ENCODE data around the gene CLEC2L. TPM values are rescaled to one million over a fixed set of nuclear protein-coding genes. Genes with fewer than 3 reads are reported as not detected.

CLEC2L gene
- total RNA-seq, 6 donors from 2014 or later = not detected

GRCh38 chr7:139583826-139584553, 60.5 kb downstream of the CLEC2L start:
- no peak for ATAC-seq (ENCODE audit: low FRiP score in 2 of 2)
- peaks cover 0 to 4% (median 0%) of the 10 kb centered on the region in 4 donors for H3K4me1 ChIP-seq
- no peaks in the 10 kb centered on the region for H3K9me3 ChIP-seq
- no peak for TF ChIP-seq EP300 (IDR thresholded peaks at IDR 0.05)
- no peaks in the 10 kb centered on the region for H3K27me3 ChIP-seq
- no peak overlapping the region for H3K27ac ChIP-seq
- WGBS, 2 donors = 93 to 94% methylated on average over 14 to 15 of the region's 15 CpGs
- no peak overlapping the region for H3K4me3 ChIP-seq
- peaks cover 21 to 99% (median 71%) of the 10 kb centered on the region in 4 donors for H3K36me3 ChIP-seq
- DNase-seq = no peak

DNA sequence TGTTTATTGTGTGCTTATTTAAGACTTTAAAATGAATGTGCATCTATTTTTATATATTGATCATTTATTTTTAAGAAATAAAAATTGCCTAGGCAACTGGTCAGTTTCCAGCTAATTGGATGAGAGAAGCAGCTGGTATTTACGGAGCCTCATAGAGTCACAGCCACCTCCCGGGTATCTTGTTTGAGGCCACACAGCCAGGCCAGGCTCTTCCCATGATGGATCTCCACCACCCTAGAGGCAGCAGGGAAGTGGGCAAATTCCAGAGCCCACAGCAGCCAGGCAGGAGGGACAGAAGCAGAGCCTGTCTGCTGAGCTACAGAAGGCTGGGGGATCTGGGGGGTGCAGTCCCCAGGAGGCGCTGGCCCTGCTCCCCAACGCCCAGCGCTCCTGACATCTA, 61.6 kb downstream of the CLEC2L start:
- no peak overlapping the region for H3K27ac ChIP-seq
- H3K4me1 ChIP-seq = peaks cover 0 to 4% (median 0%) of the 10 kb centered on the region in 4 donors
- no peak for ATAC-seq (ENCODE audit: low FRiP score in 2 of 2)
- H3K4me3 ChIP-seq = no peak overlapping the region
- no peak for DNase-seq
- H3K27me3 ChIP-seq = no peaks in the 10 kb centered on the region
- no peaks in the 10 kb centered on the region for H3K9me3 ChIP-seq
- peaks cover 21 to 99% (median 66%) of the 10 kb centered on the region in 4 donors for H3K36me3 ChIP-seq
- WGBS, 2 donors = 75 to 77% methylated on average over 5 of the region's 5 CpGs
- TF ChIP-seq EP300 (IDR thresholded peaks at IDR 0.05) (no peak), POLR2A (IDR thresholded peaks at IDR 0.05) (no peak), POLR2AphosphoS5 (IDR thresholded peaks at IDR 0.05) (no peak)
- TF ChIP-seq, protein P1, sequence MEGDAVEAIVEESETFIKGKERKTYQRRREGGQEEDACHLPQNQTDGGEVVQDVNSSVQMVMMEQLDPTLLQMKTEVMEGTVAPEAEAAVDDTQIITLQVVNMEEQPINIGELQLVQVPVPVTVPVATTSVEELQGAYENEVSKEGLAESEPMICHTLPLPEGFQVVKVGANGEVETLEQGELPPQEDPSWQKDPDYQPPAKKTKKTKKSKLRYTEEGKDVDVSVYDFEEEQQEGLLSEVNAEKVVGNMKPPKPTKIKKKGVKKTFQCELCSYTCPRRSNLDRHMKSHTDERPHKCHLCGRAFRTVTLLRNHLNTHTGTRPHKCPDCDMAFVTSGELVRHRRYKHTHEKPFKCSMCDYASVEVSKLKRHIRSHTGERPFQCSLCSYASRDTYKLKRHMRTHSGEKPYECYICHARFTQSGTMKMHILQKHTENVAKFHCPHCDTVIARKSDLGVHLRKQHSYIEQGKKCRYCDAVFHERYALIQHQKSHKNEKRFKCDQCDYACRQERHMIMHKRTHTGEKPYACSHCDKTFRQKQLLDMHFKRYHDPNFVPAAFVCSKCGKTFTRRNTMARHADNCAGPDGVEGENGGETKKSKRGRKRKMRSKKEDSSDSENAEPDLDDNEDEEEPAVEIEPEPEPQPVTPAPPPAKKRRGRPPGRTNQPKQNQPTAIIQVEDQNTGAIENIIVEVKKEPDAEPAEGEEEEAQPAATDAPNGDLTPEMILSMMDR (IDR thresholded peaks at IDR 0.05) = no peak

- WGBS, 2 donors = 93 to 95% methylated on average over 3 of the region's 3 CpGs
- Histone ChIP-seq H3K36me3 (peaks cover 21 to 99% (median 65%) of the 10 kb centered on the region in 4 donors), H3K27ac (no peak overlapping the region), H3K4me3 (no peak overlapping the region), H3K4me1 (peaks cover 0 to 4% (median 0%) of the 10 kb centered on the region in 4 donors), H3K9me3 (no peaks in the 10 kb centered on the region), H3K27me3 (no peaks in the 10 kb centered on the region)
- TF ChIP-seq POLR2AphosphoS5 (IDR thresholded peaks at IDR 0.05) = no peak
- no peak for TF ChIP-seq EP300 (IDR thresholded peaks at IDR 0.05)
- TF ChIP-seq POLR2A (IDR thresholded peaks at IDR 0.05) = no peak
- TF ChIP-seq, protein P1 (IDR thresholded peaks at IDR 0.05) = no peak
- DNase-seq (no peak), ATAC-seq (ENCODE audit: low FRiP score in 2 of 2) (no peak)
Observed at GRCh38 chr7:139586286-139586685, 62.8 kb downstream of the CLEC2L start.

DNA sequence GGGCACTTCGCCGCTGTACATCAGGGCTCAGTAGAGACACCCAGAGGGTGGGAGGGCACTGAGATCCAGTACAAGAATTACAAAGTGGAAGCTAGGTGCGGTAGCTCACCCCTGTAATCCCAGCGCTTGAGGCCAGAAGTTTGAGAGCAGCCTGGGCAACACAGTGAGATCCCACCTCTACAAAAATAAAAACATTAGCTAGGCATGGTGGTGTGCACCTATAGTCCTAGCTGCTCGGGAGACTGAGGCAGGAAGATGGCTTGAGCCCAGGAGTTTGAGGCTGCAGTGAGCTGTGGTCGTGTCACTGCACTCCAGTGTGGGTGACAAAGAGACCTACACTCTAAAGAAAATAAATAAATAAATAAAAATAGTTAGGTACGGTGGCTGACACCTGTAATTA, 64.0 kb downstream of the CLEC2L start:
- peaks cover 11 to 99% (median 55%) of the 10 kb centered on the region in 4 donors for H3K36me3 ChIP-seq
- DNase-seq = no peak
- 96 to 99% methylated on average over 7 of the region's 7 CpGs for WGBS, 2 donors

GRCh38 chr7:139588632-139589031, 65.1 kb downstream of the CLEC2L start:
- DNase-seq (no peak), ATAC-seq (ENCODE audit: low FRiP score in 2 of 2) (peak; percentile 29 to 65)
- no peaks in the 10 kb centered on the region for H3K9me3 ChIP-seq
- H3K27ac ChIP-seq = no peak overlapping the region
- peaks cover 0 to 4% (median 0%) of the 10 kb centered on the region in 4 donors for H3K4me1 ChIP-seq
- no peak overlapping the region for H3K4me3 ChIP-seq
- no peaks in the 10 kb centered on the region for H3K27me3 ChIP-seq
- no peak for TF ChIP-seq EP300 (IDR thresholded peaks at IDR 0.05)
- no peak for TF ChIP-seq POLR2A (IDR thresholded peaks at IDR 0.05)
- TF ChIP-seq POLR2AphosphoS5 (IDR thresholded peaks at IDR 0.05) = no peak
- TF ChIP-seq, protein P1 (IDR thresholded peaks at IDR 0.05) = no peak
- 54 to 68% methylated on average over 3 to 7 of the region's 7 CpGs for WGBS, 2 donors
- H3K36me3 ChIP-seq = peaks cover 9 to 99% (median 54%) of the 10 kb centered on the region in 4 donors

More for the DNA sequence above, 64.0 kb downstream of the CLEC2L start:
- Histone ChIP-seq H3K4me3 (no peak overlapping the region), H3K4me1 (peaks cover 0 to 4% (median 0%) of the 10 kb centered on the region in 4 donors), H3K9me3 (no peaks in the 10 kb centered on the region), H3K27me3 (no peaks in the 10 kb centered on the region), H3K27ac (no peak overlapping the region)
- ATAC-seq (ENCODE audit: low FRiP score in 2 of 2) = no peak
- TF ChIP-seq EP300 (IDR thresholded peaks at IDR 0.05) (no peak), POLR2A (IDR thresholded peaks at IDR 0.05) (no peak)
